GM12801 (cell line): ENCODE measurements around the gene EPAS1.

ENCODE experiments used
- TF ChIP-seq, protein P1 (sequence below): IDR thresholded peaks from one replicate; pipeline ENCODE4 v1.5.1; 2011; ENCODE audit warnings: control low read depth; ENCODE audit not compliant: insufficient read length; ENCODE audit errors: extremely low read depth

The EPAS1 gene

DNA sequence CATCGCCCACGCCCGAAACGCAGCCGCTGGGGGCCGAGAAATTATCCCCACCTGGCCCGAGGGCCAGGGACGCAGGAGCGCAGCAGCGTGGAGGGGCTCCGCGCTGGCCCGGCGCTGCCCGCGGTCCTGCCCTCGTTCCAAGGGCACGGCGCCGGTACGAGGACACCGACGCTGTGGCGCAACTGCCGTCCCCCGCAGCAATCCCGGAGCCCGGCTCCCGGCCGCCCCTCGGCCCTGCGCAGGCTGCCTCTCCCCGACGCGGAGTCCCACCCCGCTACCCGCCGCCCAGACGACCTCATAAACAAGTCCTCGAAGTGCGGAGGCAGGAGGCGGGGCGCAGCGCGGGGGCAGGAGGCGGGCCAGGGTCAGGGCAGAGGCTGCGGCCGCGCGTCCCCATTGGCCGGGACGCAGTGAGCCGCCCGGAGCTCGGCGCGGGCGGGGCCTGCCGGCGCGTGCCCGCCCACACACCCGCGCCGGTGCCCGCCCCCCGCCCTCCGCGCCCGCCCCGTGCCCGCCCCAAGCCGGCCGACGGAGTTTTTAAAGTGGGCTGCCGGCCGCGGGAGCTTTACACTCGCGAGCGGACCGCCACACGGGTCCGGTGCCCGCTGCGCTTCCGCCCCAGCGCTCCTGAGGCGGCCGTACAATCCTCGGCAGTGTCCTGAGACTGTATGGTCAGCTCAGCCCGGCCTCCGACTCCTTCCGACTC, at the start of gene EPAS1:
Gene EPAS1 (plus strand): TSS at position 568 of the 706 bp plus-strand sequence. CDS start 505 bp downstream, outside the sequence.
- TF ChIP-seq, protein P1, sequence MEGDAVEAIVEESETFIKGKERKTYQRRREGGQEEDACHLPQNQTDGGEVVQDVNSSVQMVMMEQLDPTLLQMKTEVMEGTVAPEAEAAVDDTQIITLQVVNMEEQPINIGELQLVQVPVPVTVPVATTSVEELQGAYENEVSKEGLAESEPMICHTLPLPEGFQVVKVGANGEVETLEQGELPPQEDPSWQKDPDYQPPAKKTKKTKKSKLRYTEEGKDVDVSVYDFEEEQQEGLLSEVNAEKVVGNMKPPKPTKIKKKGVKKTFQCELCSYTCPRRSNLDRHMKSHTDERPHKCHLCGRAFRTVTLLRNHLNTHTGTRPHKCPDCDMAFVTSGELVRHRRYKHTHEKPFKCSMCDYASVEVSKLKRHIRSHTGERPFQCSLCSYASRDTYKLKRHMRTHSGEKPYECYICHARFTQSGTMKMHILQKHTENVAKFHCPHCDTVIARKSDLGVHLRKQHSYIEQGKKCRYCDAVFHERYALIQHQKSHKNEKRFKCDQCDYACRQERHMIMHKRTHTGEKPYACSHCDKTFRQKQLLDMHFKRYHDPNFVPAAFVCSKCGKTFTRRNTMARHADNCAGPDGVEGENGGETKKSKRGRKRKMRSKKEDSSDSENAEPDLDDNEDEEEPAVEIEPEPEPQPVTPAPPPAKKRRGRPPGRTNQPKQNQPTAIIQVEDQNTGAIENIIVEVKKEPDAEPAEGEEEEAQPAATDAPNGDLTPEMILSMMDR, result no peak

DNA sequence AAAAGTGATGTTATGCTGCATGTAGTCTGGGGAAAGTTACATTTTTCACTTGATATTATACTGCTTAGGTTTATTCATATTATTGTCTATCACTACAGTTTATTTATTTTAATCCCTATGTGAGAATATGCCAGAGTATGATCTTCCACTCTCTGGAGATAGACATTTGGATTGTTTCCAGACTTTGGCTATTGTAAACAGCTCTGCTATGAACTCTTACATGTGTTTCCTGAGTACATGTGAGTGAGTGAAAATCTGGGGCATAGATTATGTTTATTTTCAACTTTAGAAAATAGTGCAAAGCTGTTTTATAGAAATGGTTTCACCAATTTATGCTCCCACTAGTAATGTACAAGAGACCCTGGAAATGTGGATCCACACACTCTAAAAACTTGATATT, 49.0 kb upstream of the EPAS1 start:
- TF ChIP-seq, protein P1, result no peak

DNA sequence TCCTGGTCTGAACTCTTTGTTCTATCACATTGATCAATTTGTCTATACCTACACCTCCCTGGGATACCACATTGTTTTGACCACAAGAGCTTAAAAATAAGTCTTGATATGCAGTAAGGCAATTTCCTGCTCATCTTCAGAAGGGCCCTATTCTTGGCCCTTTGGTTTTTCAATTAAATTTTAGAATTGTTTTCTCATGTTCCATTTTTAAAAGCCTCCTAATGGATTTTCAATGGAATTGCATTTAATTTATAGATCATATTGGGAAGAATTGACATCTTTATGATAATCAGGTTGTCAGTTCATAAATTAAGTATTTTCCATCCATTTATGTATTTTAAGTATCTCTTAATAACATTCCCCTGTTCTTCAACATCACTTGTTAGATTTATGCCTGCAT, 47.6 kb upstream of the EPAS1 start:
- TF ChIP-seq, protein P1, result no peak

DNA sequence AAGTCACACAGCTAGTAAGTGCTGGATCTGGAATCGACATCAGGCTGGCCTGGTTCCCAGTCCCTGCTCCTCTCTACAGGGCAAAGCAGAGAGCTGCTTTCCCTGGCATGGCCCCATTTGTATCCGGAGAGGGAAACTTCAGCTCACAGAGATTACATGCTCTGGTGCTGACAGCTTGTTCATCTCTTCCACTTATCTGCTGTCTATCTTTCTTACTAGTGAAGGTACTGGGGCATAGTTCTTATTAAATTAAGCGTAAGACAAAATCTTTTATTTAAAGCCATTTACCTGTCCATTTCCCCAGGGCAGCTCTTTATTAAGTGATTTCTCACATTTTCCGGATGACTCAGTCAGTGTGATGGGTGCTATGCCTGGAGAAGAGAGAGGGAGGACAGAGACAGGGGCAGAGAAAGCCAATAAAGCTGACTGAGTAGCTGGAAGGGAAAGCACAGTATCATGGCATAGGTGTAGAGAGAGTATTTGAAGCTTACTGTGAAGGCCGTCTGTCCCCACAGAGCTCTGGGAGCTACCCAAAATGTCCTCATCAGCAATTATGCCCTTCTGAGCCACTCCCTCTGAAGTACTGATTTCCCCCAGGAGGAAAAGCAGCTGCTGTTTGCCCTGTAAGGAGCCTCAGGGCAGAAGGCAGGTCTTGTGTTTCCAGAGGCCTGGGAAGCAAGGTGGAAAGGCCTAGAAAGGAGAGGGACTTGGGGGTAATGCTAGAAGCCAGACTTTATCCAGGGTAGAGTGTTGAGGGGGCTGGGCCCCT, 44.1 kb upstream of the EPAS1 start:
- TF ChIP-seq, protein P1, result no peak

DNA sequence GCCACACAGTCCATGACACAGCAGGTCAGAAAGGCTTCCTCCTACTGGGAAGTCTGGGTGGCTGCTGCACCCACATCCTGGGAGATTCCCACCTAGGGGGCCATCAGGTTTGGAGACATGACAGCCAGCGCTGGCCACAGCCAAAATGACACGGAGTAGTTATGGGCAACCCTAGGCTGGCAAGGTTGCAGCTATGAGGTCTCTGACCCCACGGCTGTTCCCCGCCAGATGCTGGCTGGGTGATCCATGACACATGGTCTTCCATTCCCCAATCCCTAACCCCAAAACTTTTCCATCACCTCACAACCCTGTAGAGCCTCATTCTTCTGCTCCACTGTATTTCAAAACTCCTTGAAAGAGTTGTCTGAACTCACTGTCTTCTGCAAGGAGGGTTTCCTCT, 42.7 kb upstream of the EPAS1 start:
- TF ChIP-seq, protein P1, result no peak

DNA sequence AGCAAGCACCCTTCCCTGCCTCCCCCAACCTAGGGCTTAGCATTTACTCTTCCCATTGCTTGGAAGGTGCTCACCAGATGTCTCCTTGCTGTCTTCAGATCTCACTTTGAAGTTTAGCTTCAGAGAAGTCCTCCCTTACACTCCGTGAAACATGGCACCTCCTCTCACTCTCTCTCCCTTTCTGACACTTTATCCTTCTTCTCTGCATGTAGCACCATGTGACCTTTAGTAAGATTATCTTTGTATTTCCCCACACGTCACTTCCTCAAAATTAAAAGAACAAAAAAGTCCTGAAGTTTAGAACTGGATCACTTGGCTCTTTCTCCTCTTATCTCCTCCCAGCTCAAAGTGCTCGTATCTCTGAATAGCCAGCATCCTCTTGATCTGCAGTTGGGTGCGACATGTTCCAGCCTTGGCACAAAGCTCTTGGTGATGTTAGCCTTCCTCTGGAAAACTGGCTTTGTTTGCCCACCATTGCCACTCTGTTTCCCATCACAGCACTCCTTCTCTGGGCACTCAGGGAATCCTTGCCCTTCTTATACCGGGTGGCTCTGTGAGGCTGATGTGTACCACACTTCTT, 40.6 kb upstream of the EPAS1 start:
- TF ChIP-seq, protein P1, result no peak

DNA sequence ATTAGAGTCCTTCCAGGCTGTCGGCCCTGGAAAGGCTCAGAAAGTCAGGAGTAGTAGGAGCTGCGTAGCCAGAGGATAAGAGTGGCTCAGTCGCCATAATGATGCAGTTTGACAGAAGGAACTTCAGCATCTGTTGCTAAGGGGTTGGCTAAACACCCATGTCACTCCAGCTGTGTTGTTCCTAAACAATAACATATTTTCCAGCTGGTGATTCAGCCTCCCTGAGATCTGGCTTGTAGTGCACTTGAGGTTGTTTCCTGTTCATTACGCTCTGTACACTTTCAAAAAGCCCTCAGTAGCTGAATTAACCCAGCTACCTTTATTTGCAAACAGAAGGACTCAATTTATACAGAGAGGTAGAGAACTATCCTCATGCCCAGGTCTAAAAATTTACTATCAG, 39.7 kb upstream of the EPAS1 start:
- TF ChIP-seq, protein P1, result no peak
